IMR-90 (cell line): Measurements from ENCODE around the gene TSPAN16. TPM values are rescaled to one million over a fixed set of nuclear protein-coding genes. Genes with fewer than 3 reads are reported as not detected.
"Not testable (repeated sequence)": the region's sequence is repeated elsewhere in the genome, so short reads cannot be mapped to it uniquely, and the experiment has no call there.

Experiments
- ATAC-seq: fragments of 200-7000 bp; cut with Tn5 transposase; 2 replicates; pipeline ENCODE4 v1.9.1; 2020; ENCODE audit warnings: low read depth, mild to moderate bottlenecking, moderate library complexity
- BruUV-seq: library from RNA; stranded (reverse); fragments of 400-500 nt; replicated peaks from 2 replicates; lab custom pipeline; 2021; lab: Mats Ljungman, UMichigan
- CTCF ChIA-PET: fragments of 300-600 bp; formaldehyde crosslinking; extraction: SDS; loops from one replicate; lab custom pipeline; 2021; ENCODE audit warnings: antibody characterized with exemption; lab: Yijun Ruan, JAX
- POLR2A ChIA-PET: fragments of 300-600 bp; sonication (Branson Sonifier 250); formaldehyde crosslinking; loops from one replicate; lab custom pipeline; 2022; ENCODE audit warnings: antibody characterized with exemption; ENCODE audit not compliant: unreplicated experiment; lab: Charles Lee
- DNase-seq: peaks from one replicate; pipeline ENCODE4 v3.0.0; 2013
- H2AFZ ChIP-seq: replicated peaks from 2 replicates; pipeline ENCODE3; 2013; ENCODE audit warnings: low read length, mild to moderate bottlenecking; ENCODE audit not compliant: poor library complexity
- H2AK5ac ChIP-seq: 2 replicates; pipeline ENCODE4 v1.6.1; 2013; ENCODE audit warnings: low read depth, low read length, inconsistent platforms
- H2AK9ac ChIP-seq: replicated peaks from 2 replicates; pipeline ENCODE3; 2013; ENCODE audit warnings: mild to moderate bottlenecking, low read depth, low read length, moderate library complexity; ENCODE audit not compliant: poor library complexity
- H2BK120ac ChIP-seq: 2 replicates; pipeline ENCODE4 v1.6.1; 2013; ENCODE audit warnings: low read depth, low read length, inconsistent platforms
- H2BK15ac ChIP-seq: 3 replicates; pipeline ENCODE4 v1.6.1; 2013; ENCODE audit warnings: low read depth, low read length, inconsistent platforms
- H2BK20ac ChIP-seq: 2 replicates; pipeline ENCODE4 v1.6.1; 2013; ENCODE audit warnings: low read depth, mild to moderate bottlenecking, inconsistent platforms, low read length, moderate library complexity
- H2BK5ac ChIP-seq: 2 replicates; pipeline ENCODE4 v1.6.1; 2013; ENCODE audit warnings: mild to moderate bottlenecking, low read depth, low read length, inconsistent platforms; ENCODE audit not compliant: poor library complexity, severe bottlenecking
- H3K14ac ChIP-seq: replicated peaks from 2 replicates; pipeline ENCODE4 v1.6.1; 2013; ENCODE audit warnings: low read depth, low read length, inconsistent platforms
- H3K18ac ChIP-seq: 2 replicates; pipeline ENCODE4 v1.6.1; 2013; ENCODE audit warnings: low read depth, low read length, control low read depth
- H3K23ac ChIP-seq: 2 replicates; pipeline ENCODE4 v1.6.1; 2013; ENCODE audit warnings: low read depth, low read length, inconsistent platforms
- H3K27ac ChIP-seq: 2 replicates; pipeline ENCODE4 v1.5.1; 2013; ENCODE audit warnings: mild to moderate bottlenecking, control low read depth, low read length; ENCODE audit not compliant: insufficient read depth
- H3K27me3 ChIP-seq: 2 replicates; pipeline ENCODE4 v1.6.1; 2013; ENCODE audit warnings: low read length; ENCODE audit not compliant: control insufficient read depth, insufficient read depth
- H3K36me3 ChIP-seq: 2 replicates; pipeline ENCODE4 v1.6.1; 2013; ENCODE audit warnings: low read length, mixed read lengths; ENCODE audit not compliant: control insufficient read depth, insufficient read depth
- H3K4ac ChIP-seq: 2 replicates; pipeline ENCODE4 v1.6.1; 2013; ENCODE audit warnings: low read depth, low read length, inconsistent platforms
- H3K4me1 ChIP-seq: 2 replicates; pipeline ENCODE4 v1.6.1; 2013; ENCODE audit warnings: low read length, mixed read lengths; ENCODE audit not compliant: control insufficient read depth, insufficient read depth
- H3K4me2 ChIP-seq: 2 replicates; pipeline ENCODE4 v1.6.1; 2013; ENCODE audit warnings: low read depth, mild to moderate bottlenecking, control low read depth, low read length, moderate library complexity
- H3K4me3 ChIP-seq: 2 replicates; pipeline ENCODE4 v1.5.1; 2013; ENCODE audit warnings: low read depth, mild to moderate bottlenecking, control low read depth, low read length, moderate library complexity; ENCODE audit not compliant: insufficient read depth
- H3K56ac ChIP-seq: 2 replicates; pipeline ENCODE4 v1.6.1; 2013; ENCODE audit warnings: low read length, inconsistent platforms; ENCODE audit not compliant: insufficient read depth; ENCODE audit errors: extremely low read depth
- H3K79me1 ChIP-seq, 2 experiments: 2 replicates each; pipeline ENCODE4 v1.6.1; 2013; ENCODE audit warnings: low read length in 2 of 2, inconsistent platforms in 1 of 2, low read depth in 1 of 2
- H3K9ac ChIP-seq: 2 replicates; pipeline ENCODE4 v1.6.1; 2013; ENCODE audit warnings: low read depth, low read length, control low read depth
- H3K9me1 ChIP-seq: 2 replicates; pipeline ENCODE4 v1.6.1; 2013; ENCODE audit warnings: low read length, inconsistent platforms; ENCODE audit not compliant: insufficient read depth
- H3K9me3 ChIP-seq: 2 replicates; pipeline ENCODE4 v1.6.1; 2013; ENCODE audit warnings: low read length; ENCODE audit not compliant: control insufficient read depth, insufficient read depth
- H4K20me1 ChIP-seq: 2 replicates; pipeline ENCODE4 v1.6.1; 2013; ENCODE audit warnings: low read length, inconsistent platforms; ENCODE audit not compliant: insufficient read depth
- H4K5ac ChIP-seq: 2 replicates; pipeline ENCODE4 v1.6.1; 2013; ENCODE audit warnings: mild to moderate bottlenecking, low read depth, low read length, control low read depth
- H4K8ac ChIP-seq, 2 experiments: 2 replicates each; pipeline ENCODE4 v1.6.1; 2013; ENCODE audit warnings: low read depth in 2 of 2, low read length in 2 of 2, control low read depth in 1 of 2, inconsistent platforms in 1 of 2
- H4K91ac ChIP-seq: 2 replicates; pipeline ENCODE4 v1.6.1; 2013; ENCODE audit warnings: low read depth, low read length, inconsistent platforms; ENCODE audit not compliant: insufficient read depth
- WGBS, 2 experiments: methylation state at CpG; one replicate each; pipeline versions ENCODE4 v1.1.5 to v1.1.7; 2013; ENCODE audit warnings: missing lambda C conversion rate in 2 of 2; ENCODE audit not compliant: insufficient read length in 1 of 2; ENCODE audit errors: extremely low coverage in 2 of 2; 5-methylcytosine and 5-hydroxymethylcytosine counted together
- dilution Hi-C: fragments of 300-500 bp; cut with HindIII; formaldehyde crosslinking; loops from one replicate; pipeline ENCODE4 v1.14.3; 2018; ENCODE audit warnings: low sequenced_read_pairs; ENCODE audit not compliant: unreplicated experiment
- in situ Hi-C: fragments of 300-500 bp; cut with MboI; formaldehyde crosslinking; loops from 3 replicates; pipeline ENCODE4 v1.14.3; 2019; ENCODE audit warnings: low sequenced_read_pairs, inconsistent platforms, mixed read lengths
- intact Hi-C: fragments of 100-400 bp; cut with micrococcal nuclease; formaldehyde crosslinking; loops from 2 replicates; pipeline ENCODE4 v1.10.0; 2022
- polyA plus RNA-seq, 3 experiments: library from polyadenylated mRNA; depleted of rRNA; stranded (reverse); fragments of >200 nt; gene quantifications; 2 replicates each; pipeline ENCODE4 v1.2.3, GENCODE V29; 2012; ENCODE audit warnings: low replicate concordance in 1 of 3
- total RNA-seq: library from RNA; depleted of rRNA; stranded (reverse); fragments of >200 nt; gene quantifications from 2 replicates; pipeline ENCODE4 v1.2.3, GENCODE V29; 2012

The TSPAN16 gene
- total and polyA plus RNA-seq, 2 of the 4 experiments (the other 2 are of a cell fraction): not detected

DNA sequence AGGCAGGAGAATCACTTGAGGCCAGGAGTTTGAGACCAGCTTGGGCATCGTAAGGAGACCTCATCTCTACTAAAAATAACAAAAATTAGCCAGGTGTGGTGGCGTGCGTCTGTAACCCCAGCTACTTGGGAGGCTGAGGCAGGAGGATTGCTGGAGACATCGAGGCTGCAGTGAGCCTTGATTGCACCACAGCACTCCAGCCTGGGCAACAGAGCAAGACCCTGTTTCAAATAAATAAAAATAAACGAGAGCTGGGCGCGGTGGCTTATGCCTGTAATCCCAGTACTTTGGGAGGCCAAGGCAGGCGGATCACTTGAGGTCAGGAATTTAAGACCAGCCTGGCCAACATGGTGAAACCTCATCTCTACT, 44.1 kb downstream of the TSPAN16 start:
- H3K9me3 ChIP-seq, intact Hi-C loops, DNase-seq, H3K23ac ChIP-seq, H3K4me3 ChIP-seq, H3K9me1 ChIP-seq, dilution Hi-C loops, in situ Hi-C loops, CTCF ChIA-PET, H4K5ac ChIP-seq, H2AK9ac ChIP-seq, H2BK5ac ChIP-seq, H2BK15ac ChIP-seq, H4K20me1 ChIP-seq, ATAC-seq, H3K18ac ChIP-seq, H3K27me3 ChIP-seq, POLR2A ChIA-PET, H2BK20ac ChIP-seq, H2BK120ac ChIP-seq, H3K56ac ChIP-seq, H3K27ac ChIP-seq, H4K91ac ChIP-seq, H3K4me1 ChIP-seq, BruUV-seq: not testable (repeated sequence)
- Histone ChIP-seq H3K14ac (peak overlapping the region; percentile 95; the same call in 1 of the 2 replicates), H3K36me3 (peaks cover 17% of the 10 kb centered on the region), H2AK5ac (peak overlapping the region; percentile 67; the same call in 1 of the 2 replicates), H2AFZ (peak overlapping the region; percentile 93), H3K79me1 (peaks cover 1 to 23% of the 10 kb centered on the region in 2 experiments; a peak in 3 of 4 replicates), H4K8ac (peak overlapping the region in 1 of 2 experiments; percentile 86; a peak in 2 of 4 replicates), H3K4me2 (peak overlapping the region; percentile 82), H3K4ac (peak overlapping the region; percentile 74; the same call in 1 of the 2 replicates), H3K9ac (0 out of 2 replicates have a peak overlapping the region, but pooled peaks have one; percentile 49)
- no CpG with 5 or more reads among the region's 8 CpGs for WGBS, 2 experiments
